K562 (cell line): ENCODE data around the gene IRF3. TPM values are rescaled to one million over a fixed set of nuclear protein-coding genes. Genes with fewer than 3 reads are reported as not detected.

Experiments used
- ATAC-seq: fragments of 200-7000 bp; cut with Tn5 transposase; 3 replicates; pipeline ENCODE4 v1.9.1; 2020; ENCODE audit warnings: moderate library complexity
- BruUV-seq: library from RNA; stranded (reverse); fragments of 400-500 nt; replicated peaks from 2 replicates; lab custom pipeline; 2021; lab: Mats Ljungman, UMichigan
- CTCF ChIA-PET: fragments of 300-600 bp; formaldehyde crosslinking; extraction: SDS; loops from one replicate; lab custom pipeline; 2021; ENCODE audit warnings: low intra/inter-chr PET ratio; lab: Yijun Ruan, JAX
- POLR2A ChIA-PET: fragments of 300-600, 350-650 bp; sonication (Branson Sonifier 250); formaldehyde crosslinking; extraction: SDS; loops from one replicate; lab custom pipeline; 2021; ENCODE audit warnings: antibody characterized with exemption, inconsistent platforms; lab: Yijun Ruan, JAX
- DNase-seq, 4 experiments: peaks; one replicate each; pipeline versions ENCODE4 v3.0.0 to v3.0.0-alpha.2; 2011 to 2018; ENCODE audit warnings: low spot score in 3 of 4, mixed read lengths in 3 of 4; ENCODE audit errors: extremely low read depth in 1 of 4
- FAIRE-seq: peaks from 2 replicates; lab custom pipeline; 2011; peaks lifted over from hg19 to GRCh38; lab: Jason Lieb, UNC
- H2AFZ ChIP-seq: 2 replicates; pipeline ENCODE4 v1.6.0; 2011; ENCODE audit warnings: low read depth, low read length, control low read depth, inconsistent platforms
- H3K27ac ChIP-seq: fragments of 200-600 bp; 3 replicates; pipeline ENCODE4 v1.8.0; 2011; ENCODE audit warnings: low read depth, mild to moderate bottlenecking, control low read depth, inconsistent platforms, low read length, moderate library complexity, mixed read lengths; ENCODE audit errors: extremely low read depth
- H3K27me3 ChIP-seq, 2 experiments: fragments of 300-600 bp in 1 of 2; 2 replicates in 1 of 2; 3 replicates in 1 of 2; pipeline versions ENCODE4 v1.6.0 to v1.8.0; 2011; ENCODE audit warnings: inconsistent platforms in 2 of 2, low read length in 2 of 2, mild to moderate bottlenecking in 1 of 2, mixed read lengths in 1 of 2, moderate library complexity in 1 of 2; ENCODE audit not compliant: control insufficient read depth in 2 of 2, insufficient read depth in 2 of 2
- H3K36me3 ChIP-seq: fragments of 300-600 bp; 3 replicates; pipeline ENCODE4 v1.8.0; 2011; ENCODE audit warnings: mild to moderate bottlenecking, low read length, inconsistent platforms; ENCODE audit not compliant: control insufficient read depth, insufficient read depth
- H3K4me1 ChIP-seq, 2 experiments: fragments of 200-600 bp in 1 of 2; replicated peaks in 1 of 2; 2 replicates in 1 of 2; 3 replicates in 1 of 2; pipeline versions ENCODE4 v1.5.1 to v1.8.0; 2011; ENCODE audit warnings: inconsistent platforms in 2 of 2, low read length in 2 of 2, mild to moderate bottlenecking in 1 of 2, mixed read lengths in 1 of 2, moderate library complexity in 1 of 2; ENCODE audit not compliant: control insufficient read depth in 2 of 2, insufficient read depth in 2 of 2
- H3K4me2 ChIP-seq: 2 replicates; pipeline ENCODE4 v1.6.1; 2011; ENCODE audit warnings: low read length, control low read depth, inconsistent platforms, mixed read lengths; ENCODE audit not compliant: insufficient read depth
- H3K4me3 ChIP-seq: fragments of 200-600 bp; sonication (generic), shearing (Covaris generic); 2 replicates; pipeline ENCODE4 v1.5.1; 2016; ENCODE audit warnings: control low read depth, inconsistent platforms
- H3K79me2 ChIP-seq: fragments of 200-600 bp; 3 replicates; pipeline ENCODE4 v1.8.0; 2011; ENCODE audit warnings: low read length, inconsistent platforms; ENCODE audit not compliant: control insufficient read depth, insufficient read depth
- H3K9ac ChIP-seq, 2 experiments: 2 replicates each; pipeline versions ENCODE4 v1.6.0 to v1.6.1; 2011; ENCODE audit warnings: low read depth in 2 of 2, low read length in 2 of 2, control low read depth in 1 of 2, inconsistent platforms in 1 of 2, mild to moderate bottlenecking in 1 of 2, mixed read lengths in 1 of 2; ENCODE audit not compliant: insufficient read depth in 1 of 2
- H3K9me1 ChIP-seq: one replicate; pipeline ENCODE4 v1.6.0; 2011; ENCODE audit warnings: inconsistent platforms, mild to moderate bottlenecking, low read length, moderate library complexity; ENCODE audit not compliant: control insufficient read depth, insufficient read depth
- H3K9me3 ChIP-seq: replicated peaks from 2 replicates; pipeline ENCODE4 v1.5.1; 2011; ENCODE audit warnings: low read depth, low read length, inconsistent platforms; ENCODE audit not compliant: control insufficient read depth, insufficient read depth
- H4K20me1 ChIP-seq: replicated peaks from 2 replicates; pipeline ENCODE4 v1.6.1; 2011; ENCODE audit warnings: low read length, inconsistent platforms, mixed read lengths; ENCODE audit not compliant: control insufficient read depth, insufficient read depth
- CBFA2T3 ChIP-seq: fragments of 450-650 bp; IDR thresholded peaks from 2 replicates; pipeline ENCODE4 v1.6.1; 2017
- CBFB ChIP-seq: sonication (generic); formaldehyde crosslinking; IDR thresholded peaks from 2 replicates; pipeline ENCODE4 v1.4.0; 2020; ENCODE audit warnings: mild to moderate bottlenecking, missing genetic modification reagents
- FOXA3 ChIP-seq, 2 experiments: fragments of 450-650 bp in 1 of 2; sonication (generic) in 1 of 2; formaldehyde crosslinking; IDR thresholded peaks in 1 of 2; conservative IDR thresholded peaks in 1 of 2; 2 replicates each; pipeline versions ENCODE4 v1.4.0 to v1.8.0; 2020 to 2022; ENCODE audit warnings: mild to moderate bottlenecking in 2 of 2, missing genetic modification reagents in 1 of 2
- JUNB ChIP-seq: fragments of 450-650 bp; formaldehyde crosslinking; conservative IDR thresholded peaks from 2 replicates; pipeline ENCODE4 v1.4.0; 2020; ENCODE audit warnings: mild to moderate bottlenecking
- POU5F1 ChIP-seq: fragments of 150-350 bp; IDR thresholded peaks from 2 replicates; pipeline ENCODE4 v1.6.1; 2014; ENCODE audit warnings: borderline replicate concordance, low read length, low read depth, mild to moderate bottlenecking; ENCODE audit not compliant: partially characterized antibody
- RBM39 ChIP-seq: fragments of 200-400 bp; formaldehyde crosslinking; optimal IDR thresholded peaks from 2 replicates; pipeline ENCODE3; 2018; ENCODE audit warnings: low read depth, low read length
- SRF ChIP-seq, 2 experiments: fragments of 250-450, 450-650 bp in 1 of 2; sonication (Bioruptor Pico) in 1 of 2; sonication (generic) in 1 of 2; formaldehyde crosslinking; IDR thresholded peaks; 2 replicates each; pipeline versions ENCODE4 v1.5.0 to v1.5.1; 2020 to 2022; ENCODE audit warnings: mild to moderate bottlenecking in 1 of 2, missing genetic modification reagents in 1 of 2
- TBL1XR1 ChIP-seq, 2 experiments: IDR thresholded peaks; 2 replicates each; pipeline ENCODE4 v1.6.1; 2012; ENCODE audit warnings: improper control_type of control experiment in 2 of 2, low read length in 2 of 2, mild to moderate bottlenecking in 1 of 2
- WGBS: fragments of 100-300 bp; shearing (Covaris generic); methylation state at CpG from one replicate; pipeline ENCODE4 v1.1.6; 2016; ENCODE audit warnings: low coverage, mixed read lengths; ENCODE audit not compliant: insufficient coverage; ENCODE audit errors: missing lambda C conversion rate; 5-methylcytosine and 5-hydroxymethylcytosine counted together
- in situ Hi-C: fragments of 300-500 bp; cut with MboI; formaldehyde crosslinking; loops from 4 replicates; pipeline ENCODE4 v1.15.0; 2018; ENCODE audit warnings: inconsistent platforms, mixed read lengths
- intact Hi-C: fragments of 100-400 bp; cut with micrococcal nuclease; formaldehyde crosslinking; loops from 2 replicates; pipeline ENCODE4 v1.14.2; 2022
- polyA plus RNA-seq, 8 experiments: library from polyadenylated mRNA; depleted of rRNA in 4 of 8; stranded (reverse) in 5 of 8; unstranded in 3 of 8; fragments of >200 nt; fragmentation: Nextera tagmentation in 2 of 8; fragmentation: Illumina TruSeq in 1 of 8; extraction: Ambion mirVana in 2 of 8; extraction: Trizol in 1 of 8; gene quantifications; 2 replicates each; pipeline versions ENCODE4 v1.2.1 to v1.2.3, GENCODE V29; 2011 to 2014; ENCODE audit warnings: inconsistent platforms in 1 of 8, missing spikeins in 1 of 8
- total RNA-seq, 7 experiments: library from RNA; depleted of rRNA in 6 of 7; stranded (reverse); fragments of >200 nt in 6 of 7; fragmentation: Illumina TruSeq in 2 of 7; extraction: Trizol in 2 of 7; gene quantifications; 2 replicates each; pipeline versions ENCODE4 v1.2.1 to v1.2.3, GENCODE V29; 2011 to 2021; ENCODE audit warnings: low replicate concordance in 1 of 7

Gene IRF3
- total and polyA plus RNA-seq, 9 of the 15 experiments (the other 6 are each of a cell fraction or from before 2014, with no cell fraction given), result 7.5 to 145 (median 65.4) TPM

- no peak for FAIRE-seq
- Histone ChIP-seq H3K27ac (no peak overlapping the region), H4K20me1 (no peaks in the 10 kb centered on the region), H3K9me3 (no peaks in the 10 kb centered on the region), H3K9ac (no peak overlapping the region), H3K4me3 (no peak overlapping the region), H3K9me1 (no peaks in the 10 kb centered on the region), H3K36me3 (peaks cover 37% of the 10 kb centered on the region; the same call in 1 of the 3 replicates), H3K4me2 (no peak overlapping the region), H3K79me2 (no peaks in the 10 kb centered on the region), H2AFZ (no peak overlapping the region), H3K4me1 (peaks cover 4 to 13% of the 10 kb centered on the region in 2 experiments; a peak in 2 of 5 replicates), H3K27me3 (no peaks in the 10 kb centered on the region)
- no TSS peak for BruUV-seq
- 92% methylated on average over 6 of the region's 11 CpGs for WGBS
- in situ Hi-C loops (no loop called here), intact Hi-C loops (no loop called here)
- no peak for ATAC-seq
- TF ChIP-seq SRF (CRISPR knock-in tag; IDR thresholded peaks at IDR 0.05) (no peak), CBFB (no peak), RBM39 (no peak), JUNB (CRISPR knock-in tag) (no peak), CBFA2T3 (no peak), TBL1XR1 (IDR thresholded peaks at IDR 0.05; ENCODE audit: low read length in 2 of 2) (no peak), POU5F1 (no peak), FOXA3 (CRISPR knock-in tag; conservative IDR thresholded peaks at IDR 0.05 in 1 of 2, IDR thresholded peaks at IDR 0.05 in 1 of 2) (no peak)
- ChIA-PET POLR2A (no interaction called here), CTCF (no interaction called here)
- DNase-seq, result no peak
Observed at GRCh38 chr19:49626226-49626625, 39.4 kb downstream of the IRF3 start.
